EH (cell line): ENCODE results near the gene PUS1.

ENCODE experiments used
- DNase-seq: peaks from one replicate; pipeline ENCODE4 v3.0.0-alpha.2; 2015; ENCODE audit warnings: low read depth

The PUS1 gene

DNA sequence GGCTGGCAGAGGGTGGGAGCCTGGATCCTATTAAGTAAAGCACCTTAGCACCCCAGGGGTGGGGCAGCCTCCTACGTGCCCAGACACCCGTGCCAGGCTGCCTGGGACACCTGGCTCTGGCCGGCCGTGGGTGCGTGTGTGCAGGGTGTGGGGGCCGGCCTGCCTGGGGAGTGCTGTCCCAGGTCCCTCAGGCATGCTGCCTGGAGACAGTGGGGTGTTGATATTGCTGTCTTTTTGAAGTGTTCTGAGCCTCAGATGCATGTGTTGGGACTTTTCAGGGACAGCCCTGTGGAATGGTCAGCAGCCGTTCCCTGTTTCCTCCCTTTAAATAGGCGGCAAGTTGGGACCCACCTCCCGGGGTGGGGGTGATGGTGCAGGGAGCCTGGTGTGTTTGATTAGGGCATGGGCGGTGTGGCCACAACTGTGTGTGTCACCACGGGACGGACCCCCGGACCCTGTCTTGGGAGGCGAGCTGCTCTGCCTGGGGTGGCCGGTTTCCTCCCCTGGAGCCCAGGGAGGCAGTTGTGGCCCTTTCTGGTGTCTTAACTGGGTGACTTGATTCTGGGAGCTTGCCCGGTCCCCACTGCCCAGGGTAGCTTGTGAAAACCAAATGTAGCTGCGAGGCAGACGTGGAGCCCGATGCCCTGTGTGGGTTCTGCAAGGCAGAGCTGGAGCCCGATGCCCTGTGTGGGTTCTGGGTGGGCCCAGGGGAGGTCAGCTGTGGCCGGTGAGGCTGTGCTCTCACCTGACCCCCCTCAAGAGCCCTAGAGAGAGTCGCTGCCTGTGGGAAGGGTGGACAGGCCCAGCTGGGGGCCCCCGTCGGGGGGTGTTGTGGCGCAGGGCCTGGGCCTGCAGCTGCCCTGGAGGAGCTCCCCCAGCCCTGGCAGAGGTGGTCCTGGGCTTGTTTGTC is 26.5 kb upstream of the PUS1 start:
- no peak for DNase-seq

DNA sequence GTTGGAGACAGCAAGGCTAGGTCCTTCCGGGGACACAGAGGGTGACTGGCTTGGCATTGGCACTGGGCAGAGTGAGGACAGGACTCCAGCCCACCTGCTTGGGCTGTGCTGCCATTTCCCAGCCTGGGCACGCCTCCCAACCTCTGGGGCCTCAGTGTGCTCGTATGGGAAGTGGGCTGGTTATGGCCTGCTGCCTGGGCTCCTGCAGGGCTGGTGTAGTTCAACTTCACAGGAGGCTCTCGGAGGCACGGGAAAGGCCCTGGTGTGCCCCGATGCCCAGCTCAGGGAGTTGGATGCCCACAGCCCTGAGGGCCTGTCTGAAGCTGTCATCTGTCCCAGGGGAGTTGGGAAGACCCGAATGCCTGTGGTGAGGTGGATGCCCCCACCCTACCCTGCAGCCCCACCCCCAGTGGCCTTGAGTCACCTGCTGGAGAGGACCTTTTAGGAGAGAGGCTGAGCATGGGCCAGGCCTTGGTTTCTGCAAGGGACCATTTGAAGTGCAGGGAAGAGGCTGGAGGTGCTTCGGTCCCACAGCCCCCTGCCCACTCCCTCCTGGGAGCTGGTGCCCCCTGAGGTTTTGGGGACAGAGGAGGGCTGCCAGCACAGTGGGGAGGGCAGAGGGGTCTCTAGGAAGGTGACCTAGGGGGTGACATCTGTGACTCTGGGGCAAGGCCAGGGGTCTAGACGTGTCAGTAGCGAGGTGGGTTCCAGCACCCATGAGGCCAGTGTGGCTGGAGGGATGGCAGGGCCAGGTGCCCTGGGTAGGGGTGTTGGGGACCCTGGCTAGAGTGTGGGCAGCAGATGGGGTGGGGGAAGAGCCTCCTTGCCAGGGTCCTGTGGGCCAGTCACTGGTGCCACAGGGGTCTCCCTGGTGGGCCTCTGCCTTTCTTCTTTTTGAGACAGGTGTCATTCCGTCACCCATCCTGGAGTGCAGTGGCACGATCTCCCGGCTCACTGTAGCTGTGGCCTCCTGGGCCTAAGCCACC is 25.5 kb upstream of the PUS1 start:
- no peak for DNase-seq

DNA sequence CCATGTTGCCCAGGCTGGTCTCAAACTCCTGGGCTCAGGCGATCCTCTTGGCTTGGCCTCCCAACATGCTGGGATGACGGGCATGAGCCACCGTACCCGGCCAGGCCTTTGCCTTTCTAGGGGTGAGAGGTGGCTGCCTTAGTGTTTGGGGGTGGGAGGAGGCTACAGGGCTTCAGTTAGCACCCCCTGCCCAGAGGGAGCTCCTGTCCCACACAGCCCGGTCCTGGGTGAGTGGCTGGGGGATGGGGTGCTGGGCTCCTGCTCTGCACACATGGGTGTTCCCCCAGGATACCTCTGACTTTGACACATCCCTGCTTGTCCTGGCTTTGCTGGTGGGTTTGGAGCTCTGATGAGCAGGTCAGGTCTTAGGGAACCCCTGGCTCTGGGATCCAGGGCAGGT is 24.7 kb upstream of the PUS1 start:
- no peak for DNase-seq

DNA sequence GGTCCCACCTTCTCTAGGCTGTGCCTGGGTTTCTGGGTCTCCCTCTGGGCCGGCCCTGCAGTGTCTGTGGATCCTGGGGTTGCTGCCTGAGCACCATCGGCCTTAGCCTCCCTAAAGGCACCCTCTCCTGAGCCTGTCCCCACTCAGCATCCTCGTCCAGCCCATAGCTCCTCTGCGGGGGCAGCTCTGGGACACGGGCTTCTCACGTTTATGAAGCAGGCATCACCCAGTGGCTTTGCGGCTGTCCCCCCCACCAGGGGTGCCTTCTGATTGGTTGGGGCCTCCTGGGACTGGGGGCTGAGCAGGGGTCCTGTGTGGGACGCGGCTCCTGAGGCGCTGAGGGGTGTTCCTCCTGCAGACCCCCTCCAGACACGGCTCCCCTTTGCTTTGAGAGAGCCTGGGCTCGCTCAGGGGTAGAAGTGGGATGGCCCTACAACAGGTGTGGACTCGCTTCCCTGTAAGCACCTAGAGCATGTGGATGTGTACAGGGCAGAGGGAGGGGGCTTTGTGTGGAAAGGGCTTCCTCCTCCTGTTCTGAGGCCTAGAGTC is 23.9 kb upstream of the PUS1 start:
- DNase-seq = no peak

DNA sequence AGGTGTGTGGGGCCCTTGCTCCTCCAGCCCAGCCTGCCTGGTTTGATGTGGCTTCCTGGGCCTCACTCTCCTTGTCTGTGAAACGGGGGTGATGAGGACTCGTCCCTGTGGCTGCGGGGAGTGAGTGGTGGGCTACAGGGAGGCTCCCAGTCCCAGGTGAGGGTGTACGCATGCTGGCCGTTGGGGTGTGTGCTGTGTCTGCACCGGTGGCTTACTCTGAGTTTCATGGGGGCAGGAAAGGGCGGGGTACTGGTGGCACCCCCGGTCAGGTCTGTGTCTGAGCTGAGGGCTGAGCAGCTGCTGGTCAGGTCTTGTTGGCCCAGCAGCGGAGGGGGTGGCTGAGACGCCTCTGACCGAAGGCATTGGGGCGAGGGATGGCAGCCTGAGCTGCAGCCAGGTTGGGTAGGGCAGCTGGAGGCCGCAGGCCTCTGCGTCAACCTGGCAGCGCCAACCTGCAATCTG is 23.4 kb upstream of the PUS1 start:
- DNase-seq = no peak

DNA sequence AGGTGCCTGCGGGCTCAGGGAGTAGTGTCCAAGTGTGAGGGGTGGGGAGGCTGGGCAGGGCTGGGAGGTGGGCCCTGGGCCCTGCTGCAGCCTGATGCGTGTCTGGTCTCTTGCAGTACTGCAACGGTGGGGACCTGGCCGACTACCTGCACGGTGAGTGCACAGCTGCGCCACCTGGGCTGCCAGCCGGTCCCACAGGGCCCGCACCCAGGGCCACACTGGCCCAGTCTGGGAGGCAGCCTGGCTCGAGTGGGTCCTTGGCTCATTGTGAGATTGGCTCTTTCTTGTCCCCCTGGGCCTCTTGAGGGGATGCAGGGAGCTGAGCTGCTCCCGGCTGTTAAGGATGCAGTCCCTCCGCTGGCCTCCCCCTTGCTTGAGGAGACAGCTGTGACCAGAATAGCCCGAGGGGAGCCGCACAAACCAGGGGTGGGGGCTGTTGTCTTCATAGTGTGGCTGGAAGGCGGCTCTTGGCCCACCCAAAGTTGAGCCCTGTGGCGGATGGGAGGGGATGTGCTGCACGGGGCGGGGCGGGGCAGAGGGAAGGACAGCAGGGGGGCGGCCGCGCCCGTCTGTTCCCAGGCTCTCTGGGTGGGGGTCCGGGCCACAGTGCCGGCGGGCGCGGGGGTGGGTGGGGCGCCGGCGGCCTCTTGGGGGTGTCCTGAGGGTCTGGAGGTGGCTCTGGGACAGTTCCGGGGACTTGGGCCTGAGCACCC is 21.5 kb upstream of the PUS1 start:
- no peak for DNase-seq

DNA sequence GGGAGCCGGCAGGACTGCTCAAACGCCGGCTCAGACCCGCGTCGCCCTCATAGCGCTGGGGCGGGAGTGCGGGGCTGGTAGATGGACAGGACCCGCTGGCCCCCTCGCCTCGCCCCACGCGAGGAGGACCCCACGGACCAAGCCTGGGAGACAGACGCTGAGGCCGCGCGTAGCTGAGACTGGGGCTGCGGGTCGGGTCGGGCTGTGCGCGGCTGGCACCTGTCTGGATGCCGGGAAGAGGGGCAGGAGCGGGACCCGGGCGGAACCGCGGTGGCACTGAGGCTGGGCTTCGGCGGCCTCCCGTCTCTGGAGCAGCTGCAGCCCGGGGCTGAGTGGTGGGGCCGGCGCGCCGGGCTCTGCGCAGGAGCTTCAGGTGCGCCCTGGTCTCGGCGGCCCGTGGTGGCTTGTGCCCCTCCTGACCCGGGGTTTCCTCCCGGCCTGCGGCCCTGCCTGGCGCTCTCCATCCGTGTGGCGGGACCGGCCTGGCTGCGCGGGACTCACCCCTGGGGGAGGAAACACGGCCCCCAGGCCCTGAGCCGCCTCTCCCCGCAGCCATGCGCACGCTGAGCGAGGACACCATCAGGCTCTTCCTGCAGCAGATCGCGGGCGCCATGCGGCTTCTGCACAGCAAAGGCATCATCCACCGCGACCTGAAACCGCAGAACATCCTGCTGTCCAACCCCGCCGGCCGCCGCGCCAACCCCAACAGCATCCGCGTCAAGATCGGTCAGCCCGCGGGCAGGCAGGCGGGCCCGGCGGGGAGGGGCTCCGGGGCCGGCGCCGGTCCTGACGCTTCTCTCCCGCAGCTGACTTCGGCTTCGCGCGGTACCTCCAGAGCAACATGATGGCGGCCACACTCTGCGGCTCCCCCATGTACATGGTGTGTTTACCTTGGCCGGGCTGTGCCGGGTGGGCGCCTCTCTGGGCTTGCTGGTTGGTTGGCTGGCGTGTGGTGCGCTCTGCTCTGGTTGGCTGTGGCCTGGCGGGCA is 20.7 kb upstream of the PUS1 start:
- no peak for DNase-seq

DNA sequence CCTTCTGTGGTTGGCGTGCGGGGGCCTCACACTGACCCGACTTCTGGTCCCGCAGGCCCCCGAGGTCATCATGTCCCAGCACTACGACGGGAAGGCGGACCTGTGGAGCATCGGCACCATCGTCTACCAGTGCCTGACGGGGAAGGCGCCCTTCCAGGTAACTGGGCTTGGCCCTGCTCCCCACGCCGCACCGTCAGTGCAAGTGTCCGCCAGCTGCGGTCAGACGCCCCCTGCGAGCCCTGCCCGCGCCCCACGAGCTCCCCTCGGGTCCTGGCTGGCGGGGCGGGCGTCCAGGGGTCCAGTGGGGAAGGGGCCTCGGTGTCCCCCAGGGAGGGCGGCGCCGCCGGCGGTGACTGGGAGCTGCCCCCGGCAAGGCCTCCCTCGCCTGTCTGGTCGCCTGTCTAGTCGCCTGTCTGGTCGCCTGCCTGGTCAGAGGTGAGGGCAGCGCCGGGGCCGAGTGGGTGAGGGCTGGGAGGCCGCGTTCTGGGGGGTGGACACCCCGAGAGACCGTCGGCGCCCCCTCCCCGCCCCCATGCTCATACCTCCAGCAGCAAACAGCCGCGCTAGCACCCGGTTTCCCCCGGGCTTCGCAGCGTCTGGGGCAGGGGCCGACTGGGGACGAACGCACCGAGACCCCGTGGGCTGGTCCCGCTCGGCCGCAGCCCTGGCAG is 19.9 kb upstream of the PUS1 start:
- DNase-seq = no peak

DNA sequence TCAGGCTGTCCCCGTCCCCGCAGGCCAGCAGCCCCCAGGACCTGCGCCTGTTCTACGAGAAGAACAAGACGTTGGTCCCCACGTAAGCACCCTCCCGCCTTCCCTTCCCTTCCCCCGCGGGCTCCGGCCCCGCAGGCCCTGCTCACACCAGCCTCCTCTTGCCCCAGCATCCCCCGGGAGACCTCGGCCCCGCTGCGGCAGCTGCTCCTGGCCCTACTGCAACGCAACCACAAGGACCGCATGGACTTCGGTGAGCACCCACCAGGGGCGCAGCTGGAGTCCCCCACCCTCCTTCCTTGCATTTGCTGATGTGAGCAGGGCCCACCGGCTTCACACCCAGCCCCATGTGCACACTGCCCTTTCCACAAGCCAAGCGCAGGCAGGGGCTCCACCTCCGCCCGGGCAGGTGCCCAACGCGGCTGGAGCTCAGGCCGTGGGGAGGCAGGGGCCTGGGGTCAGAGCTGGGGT is 19.3 kb upstream of the PUS1 start:
- DNase-seq = no peak

DNA sequence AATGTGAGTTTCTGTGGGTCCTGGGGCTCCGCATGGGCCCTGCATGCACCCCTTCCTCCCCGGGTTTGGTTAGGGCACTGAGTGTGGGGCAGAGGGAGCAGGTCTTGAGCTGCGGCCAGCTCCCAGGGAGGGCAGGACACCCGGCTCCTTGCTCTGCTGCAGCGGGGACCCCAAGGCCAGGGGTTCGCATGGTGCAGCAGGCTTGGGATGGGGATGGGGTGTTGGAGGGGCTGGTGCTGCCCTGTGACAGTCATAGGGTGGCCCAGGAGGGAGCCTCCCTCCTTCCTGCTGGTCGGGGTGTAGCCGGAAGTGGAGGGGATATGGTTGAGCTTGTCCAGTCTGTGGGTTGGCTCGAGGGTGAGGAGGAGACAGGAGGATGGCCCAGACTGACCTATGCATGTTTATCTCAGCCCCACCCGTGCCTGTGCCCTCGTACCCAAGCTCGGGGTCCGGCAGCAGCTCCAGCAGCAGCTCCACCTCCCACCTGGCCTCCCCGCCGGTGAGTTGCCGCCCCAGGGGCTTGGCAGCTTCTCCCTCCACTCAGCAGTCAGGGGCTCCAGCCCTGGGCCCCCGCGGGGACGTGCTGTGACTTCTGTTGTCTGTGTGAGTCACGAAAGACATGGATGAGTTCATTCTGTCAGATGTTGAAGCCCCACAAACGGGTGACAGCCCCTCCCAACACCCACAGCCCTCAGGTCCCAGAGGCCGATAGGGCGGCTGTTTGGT is 18.6 kb upstream of the PUS1 start:
- DNase-seq = peak; percentile 45

DNA sequence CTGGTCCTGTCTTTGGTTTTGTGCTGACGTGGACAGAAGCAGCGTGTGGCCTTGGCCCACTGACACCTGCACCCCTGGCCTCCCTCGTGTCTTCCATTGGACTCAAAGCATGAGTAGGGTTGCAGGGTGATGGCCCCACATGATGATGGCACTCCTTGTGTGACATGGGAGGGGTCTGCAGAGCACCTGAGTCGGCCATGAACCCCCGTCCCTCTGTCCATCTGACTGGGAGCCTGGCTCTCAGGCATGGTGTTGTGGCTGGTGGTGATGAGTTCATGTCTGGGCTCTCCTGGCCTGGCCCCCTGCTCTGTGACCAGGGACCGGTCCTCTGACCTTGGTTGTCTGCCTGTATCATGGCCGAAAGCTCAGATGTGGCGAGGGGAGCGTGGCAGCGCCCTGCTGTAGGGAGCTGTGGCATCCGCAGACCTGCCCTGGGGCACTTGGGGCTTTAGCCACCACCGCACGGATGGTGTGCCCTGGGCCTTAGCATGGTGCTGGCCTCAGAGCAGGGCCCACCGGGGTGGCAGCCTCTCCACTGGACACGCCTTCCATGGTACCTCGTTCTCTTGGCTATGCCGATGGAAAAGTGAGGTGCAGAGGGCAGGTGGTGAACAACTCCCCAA is 17.9 kb upstream of the PUS1 start:
- no peak for DNase-seq

DNA sequence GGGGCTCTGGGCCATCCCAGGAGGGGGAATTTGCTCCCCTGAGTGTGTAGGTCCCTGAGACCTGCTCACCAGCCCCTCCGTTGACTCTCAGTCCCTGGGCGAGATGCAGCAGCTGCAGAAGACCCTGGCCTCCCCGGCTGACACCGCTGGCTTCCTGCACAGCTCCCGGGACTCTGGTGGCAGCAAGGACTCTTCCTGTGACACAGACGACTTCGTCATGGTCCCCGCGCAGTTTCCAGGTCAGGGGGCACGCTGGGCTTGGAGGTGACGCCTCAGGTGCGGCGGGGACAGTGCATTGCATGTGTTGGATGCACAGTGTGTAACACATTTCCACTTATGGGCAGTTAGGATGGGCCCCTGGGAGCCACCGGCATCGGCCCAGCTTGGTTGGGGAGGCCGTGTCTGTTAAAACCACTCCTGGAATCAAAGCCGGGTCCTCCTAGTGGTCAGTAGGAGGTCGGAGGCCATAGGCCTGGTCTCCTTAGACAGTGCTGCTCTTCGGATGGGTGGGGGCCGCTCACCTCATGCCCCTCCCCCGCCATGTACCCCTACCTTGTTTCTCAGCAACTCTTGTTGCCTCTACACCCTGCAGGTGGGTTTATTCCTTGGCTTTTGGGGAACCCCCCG is 17.1 kb upstream of the PUS1 start:
- no peak for DNase-seq

DNA sequence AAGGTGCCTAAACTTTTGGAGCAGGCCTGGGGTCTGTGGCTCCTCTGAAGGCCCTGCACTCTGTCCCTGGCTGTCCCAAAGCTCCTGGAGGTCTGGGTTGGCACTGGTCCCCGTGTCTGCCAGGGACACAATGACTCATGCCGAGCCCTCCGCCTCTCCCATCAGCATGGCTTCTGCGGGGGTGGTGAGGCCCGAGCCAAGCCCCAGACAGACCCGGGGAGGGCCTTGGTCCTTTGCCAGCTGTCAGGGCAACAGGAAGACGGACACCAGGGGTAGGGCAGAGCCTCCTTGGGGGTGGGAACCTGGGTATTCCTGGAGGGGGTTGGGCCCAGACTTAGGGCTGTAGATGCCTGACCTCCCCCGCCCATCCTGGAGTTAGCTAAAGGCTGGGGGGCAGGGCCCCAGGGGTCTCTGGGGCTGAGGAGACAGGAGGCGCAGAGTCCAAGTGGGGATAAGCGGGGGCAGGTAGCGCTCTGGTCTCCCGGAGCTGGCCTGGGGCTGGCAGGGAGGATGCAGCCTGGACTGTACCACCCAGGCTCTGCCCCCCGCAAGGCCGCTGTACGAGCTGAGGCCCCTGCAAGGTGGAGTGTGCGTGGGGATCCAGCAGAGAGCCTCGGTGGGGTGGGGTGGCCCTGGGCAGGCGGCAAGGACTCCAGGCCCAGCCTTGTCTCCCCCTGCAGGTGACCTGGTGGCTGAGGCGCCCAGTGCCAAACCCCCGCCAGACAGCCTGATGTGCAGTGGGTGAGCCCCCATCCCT is 16.4 kb upstream of the PUS1 start:
- DNase-seq = peak; percentile 95

DNA sequence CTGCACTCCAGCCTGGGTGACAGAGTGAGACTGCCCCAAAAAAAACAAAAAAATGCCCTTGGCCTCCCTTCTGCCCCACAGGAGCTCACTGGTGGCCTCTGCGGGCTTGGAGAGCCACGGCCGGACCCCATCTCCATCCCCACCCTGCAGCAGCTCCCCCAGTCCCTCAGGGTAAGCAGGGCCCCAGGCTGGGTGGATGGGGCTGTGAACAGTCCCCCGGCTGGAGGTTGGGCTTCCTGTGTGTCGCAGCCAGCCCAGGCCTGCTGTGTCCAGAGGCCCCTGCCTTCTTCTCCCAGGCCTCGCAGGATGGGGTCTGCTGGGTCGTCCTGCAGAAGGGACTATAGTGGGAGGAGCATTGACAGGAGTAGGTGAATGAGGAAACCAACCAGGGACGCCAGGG is 15.4 kb upstream of the PUS1 start:
- DNase-seq = no peak

DNA sequence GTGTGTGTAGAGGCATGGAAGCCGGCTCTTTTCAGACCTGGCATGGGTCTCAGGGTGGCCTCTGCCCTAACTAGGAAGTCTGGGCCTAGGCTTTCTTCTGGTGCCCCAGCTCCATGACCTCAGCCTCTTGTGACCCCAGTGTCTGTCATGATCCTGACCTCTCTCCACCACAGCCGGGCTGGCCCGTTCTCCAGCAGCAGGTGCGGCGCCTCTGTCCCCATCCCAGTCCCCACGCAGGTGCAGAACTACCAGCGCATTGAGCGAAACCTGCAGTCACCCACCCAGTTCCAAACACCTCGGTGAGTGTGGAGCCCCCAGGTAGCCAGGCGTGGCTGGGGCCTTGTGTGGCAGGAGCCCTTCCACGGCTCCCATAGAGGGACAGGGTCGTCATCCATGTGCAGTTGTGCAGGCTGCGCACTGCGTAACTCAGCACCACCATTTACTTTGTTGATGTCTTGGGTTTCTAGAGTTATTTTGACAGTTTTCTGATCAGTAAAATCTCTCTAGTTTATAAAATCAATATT is 14.8 kb upstream of the PUS1 start:
- DNase-seq = no peak

DNA sequence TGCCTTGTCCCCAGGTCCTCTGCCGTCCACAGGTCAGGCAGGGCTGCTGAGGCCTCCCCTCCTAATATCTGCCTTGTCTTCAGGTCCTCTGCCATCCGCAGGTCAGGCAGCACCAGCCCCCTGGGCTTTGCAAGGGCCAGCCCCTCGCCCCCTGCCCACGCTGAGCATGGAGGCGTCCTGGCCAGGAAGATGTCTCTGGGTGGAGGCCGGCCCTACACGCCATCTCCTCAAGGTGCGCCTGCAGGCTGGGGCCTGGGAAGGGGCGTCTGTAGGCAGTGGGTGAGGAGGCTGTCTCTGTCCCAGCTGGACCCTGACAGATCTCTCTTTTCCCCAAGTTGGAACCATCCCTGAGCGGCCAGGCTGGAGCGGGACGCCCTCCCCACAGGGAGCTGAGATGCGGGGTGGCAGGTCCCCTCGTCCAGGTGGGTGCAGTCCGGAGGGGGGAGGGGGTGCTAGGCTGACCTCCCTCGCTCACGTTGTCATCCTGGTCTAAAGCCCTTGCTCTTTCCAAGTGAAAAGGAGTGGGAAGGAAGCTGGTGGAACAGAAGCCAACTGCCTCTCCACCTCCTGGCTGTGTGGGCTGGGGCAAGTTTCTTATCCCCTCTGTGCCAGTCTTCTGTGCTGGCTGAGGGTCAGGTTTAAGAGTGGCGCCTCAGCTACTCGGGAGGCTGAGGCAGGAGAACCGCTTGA is 13.9 kb upstream of the PUS1 start:
- DNase-seq = no peak

DNA sequence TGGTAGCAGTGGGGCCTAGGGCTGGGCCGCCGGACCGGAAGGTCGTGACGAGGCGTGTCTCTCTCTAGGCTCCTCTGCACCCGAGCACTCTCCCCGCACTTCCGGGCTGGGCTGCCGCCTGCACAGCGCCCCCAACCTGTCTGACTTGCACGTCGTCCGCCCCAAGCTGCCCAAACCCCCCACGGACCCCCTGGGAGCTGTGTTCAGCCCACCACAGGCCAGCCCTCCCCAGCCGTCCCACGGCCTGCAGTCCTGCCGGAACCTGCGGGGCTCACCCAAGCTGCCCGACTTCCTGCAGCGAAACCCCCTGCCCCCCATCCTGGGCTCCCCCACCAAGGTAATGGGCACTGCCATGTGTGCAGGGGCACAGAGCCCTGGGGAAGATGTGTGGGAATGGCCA is 13.3 kb upstream of the PUS1 start:
- no peak for DNase-seq
